D721Med (cell line): Measurements from ENCODE around the gene HS1BP3.

ENCODE experiments used
- DNase-seq: peaks from one replicate; pipeline ENCODE4 v3.0.0; 2011; ENCODE audit warnings: low spot score; ENCODE audit not compliant: insufficient read length
- FAIRE-seq: peaks from 2 replicates; lab custom pipeline; 2011; peaks lifted over from hg19 to GRCh38; lab: Jason Lieb, UNC
- CTCF ChIP-seq: IDR thresholded peaks from 2 replicates; pipeline ENCODE4 v1.5.1; 2012; ENCODE audit warnings: mild to moderate bottlenecking, control low read depth; ENCODE audit not compliant: insufficient read depth; ENCODE audit errors: missing control alignments

The HS1BP3 gene

DNA sequence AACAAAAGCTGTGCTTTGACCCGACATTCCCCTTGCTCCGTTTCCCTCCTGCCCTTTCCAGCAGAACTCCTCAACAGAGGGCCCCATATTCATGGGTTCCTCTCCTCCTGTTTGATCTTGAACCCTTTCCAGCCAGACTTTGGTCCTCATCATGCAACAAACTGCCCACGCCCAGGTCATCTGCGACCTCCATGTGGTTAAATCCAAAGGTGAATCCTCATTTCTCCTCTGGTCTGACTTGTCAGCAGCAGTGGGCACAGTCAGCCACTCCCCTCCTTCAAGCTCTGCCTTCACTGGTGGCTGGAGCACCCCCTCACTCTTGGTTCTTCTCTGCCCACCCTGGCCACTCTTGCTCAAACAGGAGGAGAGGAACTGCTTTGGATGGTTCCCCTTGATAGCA lies 2.7 kb downstream of the HS1BP3 start:
- no peak for FAIRE-seq
- DNase-seq: no peak

DNA sequence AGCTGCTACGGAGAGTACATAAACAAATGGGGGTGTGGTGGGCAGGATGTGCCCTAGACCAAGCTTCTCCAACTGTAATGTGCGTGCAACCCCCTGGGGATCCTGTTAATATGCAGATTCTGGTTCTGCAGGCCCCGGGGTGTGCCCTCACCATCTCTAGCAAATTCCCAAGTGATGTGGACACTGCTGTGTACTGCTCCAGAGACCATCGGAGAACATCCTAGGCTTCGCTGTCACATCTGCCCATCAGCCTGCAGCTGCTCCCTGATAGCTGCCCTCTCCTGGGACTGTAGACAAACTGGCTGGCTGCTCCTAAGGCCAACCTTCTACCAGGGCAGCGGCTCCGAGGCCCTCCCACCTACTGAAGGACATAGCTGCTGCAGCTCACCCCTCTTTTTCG lies 3.2 kb downstream of the HS1BP3 start:
- TF ChIP-seq CTCF: no peak
- no peak for DNase-seq
- no peak for FAIRE-seq

More for the DNA sequence above, 2.7 kb downstream of the HS1BP3 start:
- TF ChIP-seq CTCF: no peak

DNA sequence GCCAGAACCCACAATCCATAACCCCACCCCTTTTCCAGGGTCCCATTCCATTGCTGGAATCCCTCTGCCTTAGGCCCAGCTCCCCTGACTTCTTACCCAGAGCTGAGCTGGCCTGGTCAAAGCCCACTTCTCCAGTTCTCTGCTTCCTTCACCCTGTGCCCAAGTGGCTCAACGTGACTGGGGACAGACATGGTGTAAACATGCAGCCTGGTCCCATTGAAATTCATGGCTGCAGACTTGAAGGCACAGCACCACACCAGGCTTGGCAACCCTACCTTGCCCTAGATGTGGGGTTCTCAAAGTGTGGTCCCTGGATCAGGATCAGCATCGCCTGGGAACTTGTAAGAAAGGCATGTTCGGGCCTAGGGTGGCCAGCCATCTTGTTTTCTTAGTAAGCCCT lies 3.7 kb downstream of the HS1BP3 start:
- FAIRE-seq: no peak
- no peak for DNase-seq
- TF ChIP-seq CTCF: no peak

DNA sequence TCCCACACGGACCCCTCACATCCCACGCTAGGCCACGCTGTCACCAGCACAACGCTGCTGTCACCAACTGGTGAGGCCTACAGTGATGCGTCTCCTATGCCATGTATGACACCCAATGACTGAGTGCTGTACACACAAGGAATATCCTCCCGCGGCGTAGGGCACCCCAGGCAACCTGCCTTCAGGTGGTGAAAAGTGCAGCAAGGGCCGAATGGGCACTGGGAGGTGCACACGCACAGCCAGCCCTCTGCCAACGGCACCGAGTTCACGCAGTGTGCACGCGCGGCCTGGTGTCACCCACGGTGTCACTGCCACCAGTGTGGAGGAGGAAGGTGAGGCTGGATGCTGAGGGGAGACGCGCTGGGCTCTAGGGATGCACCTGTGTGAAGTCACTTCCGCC lies 4.5 kb downstream of the HS1BP3 start:
- no peak for FAIRE-seq
- no peak for DNase-seq
- TF ChIP-seq CTCF: no peak

DNA sequence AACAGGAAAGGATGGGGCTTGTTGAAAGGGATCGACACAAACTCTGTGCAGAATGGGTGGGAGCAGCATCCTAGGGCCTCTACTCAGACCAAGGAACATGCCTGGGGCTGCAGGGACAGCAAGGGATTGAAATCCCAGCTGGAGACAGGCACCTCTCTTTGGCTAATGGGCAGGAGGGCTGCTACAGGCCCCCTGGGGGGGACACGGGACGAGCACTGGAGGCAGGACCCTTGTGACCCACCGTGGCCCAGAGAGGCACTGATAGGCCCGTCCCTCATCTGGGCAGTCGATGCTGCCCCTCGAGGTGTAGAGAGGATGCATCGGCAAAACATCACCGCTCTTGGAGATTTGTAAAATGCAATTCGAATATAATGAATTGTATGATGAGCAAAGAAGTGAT lies 5.1 kb downstream of the HS1BP3 start:
- FAIRE-seq (no peak), DNase-seq (no peak)
- TF ChIP-seq CTCF: no peak

GRCh38 chr2:20645301-20645701 lies 5.6 kb downstream of the HS1BP3 start:
- TF ChIP-seq CTCF: no peak
- FAIRE-seq (no peak), DNase-seq (no peak)

- DNase-seq: no peak
- no peak for TF ChIP-seq CTCF
- no peak for FAIRE-seq
These were observed 7.1 kb downstream of the HS1BP3 start for GRCh38 chr2:20643826-20644225.
